HepG2 (cell line): ENCODE results near the gene PKD2L1. TPM values are rescaled to one million over a fixed set of nuclear protein-coding genes. Genes with fewer than 3 reads are reported as not detected.

Experiments used
- ATF1 ChIP-seq: IDR thresholded peaks from 2 replicates; pipeline ENCODE4 v1.6.1; 2016; ENCODE audit warnings: mild to moderate bottlenecking, control low read depth
- BRCA1 ChIP-seq: sonication (generic); formaldehyde crosslinking; IDR thresholded peaks from 2 replicates; pipeline ENCODE4 v1.4.0; 2020; ENCODE audit warnings: missing genetic modification reagents
- CBFB ChIP-seq: sonication (generic); formaldehyde crosslinking; IDR thresholded peaks from 2 replicates; pipeline ENCODE4 v1.4.0; 2020; ENCODE audit warnings: missing genetic modification reagents
- DMAP1 ChIP-seq: IDR thresholded peaks from 2 replicates; pipeline ENCODE4 v1.6.1; 2016
- GTF2F1 ChIP-seq: fragments of 150-350 bp; IDR thresholded peaks from 2 replicates; pipeline ENCODE4 v1.6.1; 2014; ENCODE audit warnings: low read length
- HES4 ChIP-seq: sonication (generic); formaldehyde crosslinking; IDR thresholded peaks from 2 replicates; pipeline ENCODE4 v1.9.0; 2021; ENCODE audit warnings: mild to moderate bottlenecking, missing genetic modification reagents, borderline replicate concordance
- ISX ChIP-seq: sonication (generic); formaldehyde crosslinking; conservative IDR thresholded peaks from 2 replicates; pipeline ENCODE4 v1.5.0; 2020; ENCODE audit warnings: missing genetic modification reagents
- KLF12 ChIP-seq: sonication (generic); formaldehyde crosslinking; IDR thresholded peaks from 2 replicates; pipeline ENCODE4 v1.4.0; 2020; ENCODE audit warnings: missing genetic modification reagents, borderline replicate concordance
- MED1 ChIP-seq: sonication (generic); formaldehyde crosslinking; IDR thresholded peaks from 2 replicates; pipeline ENCODE4 v1.4.0; 2020; ENCODE audit warnings: missing genetic modification reagents
- MYNN ChIP-seq: sonication (generic); formaldehyde crosslinking; IDR thresholded peaks from 2 replicates; pipeline ENCODE4 v1.4.0; 2020; ENCODE audit warnings: mild to moderate bottlenecking, low read depth, missing genetic modification reagents
- NCOA2 ChIP-seq: sonication (generic); formaldehyde crosslinking; IDR thresholded peaks from 2 replicates; pipeline ENCODE4 v1.8.0; 2022; ENCODE audit warnings: inconsistent platforms
- PITX1 ChIP-seq: sonication (generic); formaldehyde crosslinking; IDR thresholded peaks from 2 replicates; pipeline ENCODE4 v1.5.1; 2020; ENCODE audit warnings: mild to moderate bottlenecking, missing genetic modification reagents
- POLR2A ChIP-seq, 2 experiments: IDR thresholded peaks; 2 replicates each; pipeline ENCODE4 v1.6.1; 2011; ENCODE audit warnings: low read depth in 2 of 2, low read length in 2 of 2, mild to moderate bottlenecking in 1 of 2, moderate library complexity in 1 of 2; ENCODE audit not compliant: insufficient read depth in 1 of 2
- RXRA ChIP-seq: sonication (generic); formaldehyde crosslinking; IDR thresholded peaks from 2 replicates; pipeline ENCODE4 v1.5.1; 2020; ENCODE audit warnings: missing genetic modification reagents
- SATB2 ChIP-seq: sonication (generic); formaldehyde crosslinking; IDR thresholded peaks from 2 replicates; pipeline ENCODE4 v1.5.0; 2020; ENCODE audit warnings: missing genetic modification reagents
- SMAD9 ChIP-seq: sonication (generic); formaldehyde crosslinking; IDR thresholded peaks from 2 replicates; pipeline ENCODE4 v1.5.1; 2020; ENCODE audit warnings: mild to moderate bottlenecking, missing genetic modification reagents
- TAF1 ChIP-seq: sonication (generic); formaldehyde crosslinking; IDR thresholded peaks from 2 replicates; pipeline ENCODE4 v1.4.0; 2020; ENCODE audit warnings: missing genetic modification reagents
- TAF15 ChIP-seq: fragments of 200-400 bp; formaldehyde crosslinking; IDR thresholded peaks from one replicate; pipeline ENCODE4 v1.6.1; 2018; ENCODE audit warnings: mild to moderate bottlenecking, low read depth, low read length; ENCODE audit not compliant: poor library complexity, severe bottlenecking
- TFDP1 ChIP-seq: IDR thresholded peaks from 2 replicates; pipeline ENCODE4 v1.6.1; 2016; ENCODE audit warnings: missing compliant biosample characterization, missing genetic modification reagents, borderline replicate concordance
- ZNF224 ChIP-seq: sonication (generic); formaldehyde crosslinking; IDR thresholded peaks from 2 replicates; pipeline ENCODE4 v1.5.0; 2020; ENCODE audit warnings: mild to moderate bottlenecking, missing genetic modification reagents
- ZNF33A ChIP-seq: sonication (generic); formaldehyde crosslinking; IDR thresholded peaks from 2 replicates; pipeline ENCODE4 v1.5.1; 2020; ENCODE audit warnings: missing genetic modification reagents, mild to moderate bottlenecking, moderate library complexity, borderline replicate concordance
- ZNF496 ChIP-seq: sonication (generic); formaldehyde crosslinking; IDR thresholded peaks from 2 replicates; pipeline ENCODE4 v1.8.1; 2023; ENCODE audit warnings: mild to moderate bottlenecking, moderate library complexity, missing genetic modification reagents; ENCODE audit not compliant: insufficient replicate concordance
- ZNF550 ChIP-seq: sonication (generic); formaldehyde crosslinking; IDR thresholded peaks from 2 replicates; pipeline ENCODE4 v1.4.0; 2020; ENCODE audit warnings: mild to moderate bottlenecking, missing genetic modification reagents, borderline replicate concordance
- ZNF615 ChIP-seq: sonication (generic); formaldehyde crosslinking; IDR thresholded peaks from 2 replicates; pipeline ENCODE4 v1.5.0; 2020; ENCODE audit warnings: mild to moderate bottlenecking, missing genetic modification reagents, borderline replicate concordance
- ZSCAN30 ChIP-seq: sonication (generic); formaldehyde crosslinking; IDR thresholded peaks from 2 replicates; pipeline ENCODE4 v1.5.0; 2020; ENCODE audit warnings: mild to moderate bottlenecking, missing genetic modification reagents
- polyA plus RNA-seq, 8 experiments: library from polyadenylated mRNA; depleted of rRNA in 3 of 8; stranded (reverse) in 7 of 8; unstranded in 1 of 8; fragments of >200 nt; fragmentation: Illumina TruSeq in 4 of 8; extraction: Trizol in 4 of 8; gene quantifications; 2 replicates each; pipeline versions ENCODE4 v1.2.1 to v1.2.3, GENCODE V29; 2011 to 2016; ENCODE audit warnings: low read depth in 4 of 8, missing spikeins in 1 of 8, mixed read lengths in 1 of 8; ENCODE audit not compliant: insufficient read depth in 1 of 8
- total RNA-seq, 5 experiments: library from RNA; depleted of rRNA; stranded (reverse); fragments of >200 nt; fragmentation: Illumina TruSeq; extraction: Trizol; gene quantifications; 2 replicates each; pipeline ENCODE4 v1.2.3, GENCODE V29; 2016; ENCODE audit warnings: low read depth in 1 of 5
- TF ChIP-seq, protein P1 (sequence below): sonication (generic); formaldehyde crosslinking; IDR thresholded peaks from 2 replicates; pipeline ENCODE4 v1.5.0; 2020; ENCODE audit warnings: missing genetic modification reagents
- TF ChIP-seq, protein P2 (sequence below): sonication (generic); formaldehyde crosslinking; IDR thresholded peaks from 2 replicates; pipeline ENCODE4; 2020; ENCODE audit warnings: missing genetic modification reagents, mild to moderate bottlenecking, borderline replicate concordance

Gene PKD2L1
- total and polyA plus RNA-seq, 2 of the 13 experiments (the other 11 are each of a cell fraction or from before 2014, with no cell fraction given): 0.07 to 0.15 TPM

GRCh38 chr10:100286051-100287033 lies 43.7 kb downstream of the PKD2L1 start, which contains the start of gene BLOC1S2 (continued):
- TF ChIP-seq SATB2 (0 out of 2 replicates have a peak, but pooled peaks have one; percentile 35), ATF1 (CRISPR knock-in tag) (no peak), TAF1 (CRISPR knock-in tag) (peak; percentile 96), ZNF550 (CRISPR knock-in tag) (peak; percentile 89; the same call in 1 of the 2 replicates), TAF15 (no peak), SMAD9 (no peak), RXRA (peak; percentile 30; the same call in 1 of the 2 replicates), ISX (CRISPR knock-in tag) (no peak), MYNN (CRISPR knock-in tag) (no peak), GTF2F1 (no peak), ZNF615 (CRISPR knock-in tag) (no peak), NCOA2 (CRISPR knock-in tag) (no peak), TFDP1 (CRISPR knock-in tag) (peak; percentile 24; the same call in 1 of the 2 replicates), POLR2A (IDR thresholded peaks at IDR 0.05; ENCODE audit: insufficient read depth in 1 of 2, low read depth in 2 of 2, low read length in 2 of 2) (peak; percentile 52 to 95; a peak in 3 of 4 replicates), PITX1 (CRISPR knock-in tag) (no peak), ZSCAN30 (CRISPR knock-in tag) (no peak), ZNF496 (CRISPR knock-in tag) (no peak), HES4 (0 out of 2 replicates have a peak, but pooled peaks have one; percentile 42), KLF12 (CRISPR knock-in tag) (peak; percentile 84; the same call in 1 of the 2 replicates), ZNF224 (CRISPR knock-in tag) (peak; percentile 88; the same call in 1 of the 2 replicates), DMAP1 (CRISPR knock-in tag) (peak; percentile 70), MED1 (CRISPR knock-in tag) (peak; percentile 60), BRCA1 (CRISPR knock-in tag) (0 out of 2 replicates have a peak, but pooled peaks have one; percentile 66), CBFB (CRISPR knock-in tag) (no peak), ZNF33A (CRISPR knock-in tag) (no peak)
- TF ChIP-seq, protein P1, sequence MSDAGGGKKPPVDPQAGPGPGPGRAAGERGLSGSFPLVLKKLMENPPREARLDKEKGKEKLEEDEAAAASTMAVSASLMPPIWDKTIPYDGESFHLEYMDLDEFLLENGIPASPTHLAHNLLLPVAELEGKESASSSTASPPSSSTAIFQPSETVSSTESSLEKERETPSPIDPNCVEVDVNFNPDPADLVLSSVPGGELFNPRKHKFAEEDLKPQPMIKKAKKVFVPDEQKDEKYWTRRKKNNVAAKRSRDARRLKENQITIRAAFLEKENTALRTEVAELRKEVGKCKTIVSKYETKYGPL (CRISPR knock-in tag): no peak; the same call in 1 of the 2 replicates
- TF ChIP-seq, protein P2, sequence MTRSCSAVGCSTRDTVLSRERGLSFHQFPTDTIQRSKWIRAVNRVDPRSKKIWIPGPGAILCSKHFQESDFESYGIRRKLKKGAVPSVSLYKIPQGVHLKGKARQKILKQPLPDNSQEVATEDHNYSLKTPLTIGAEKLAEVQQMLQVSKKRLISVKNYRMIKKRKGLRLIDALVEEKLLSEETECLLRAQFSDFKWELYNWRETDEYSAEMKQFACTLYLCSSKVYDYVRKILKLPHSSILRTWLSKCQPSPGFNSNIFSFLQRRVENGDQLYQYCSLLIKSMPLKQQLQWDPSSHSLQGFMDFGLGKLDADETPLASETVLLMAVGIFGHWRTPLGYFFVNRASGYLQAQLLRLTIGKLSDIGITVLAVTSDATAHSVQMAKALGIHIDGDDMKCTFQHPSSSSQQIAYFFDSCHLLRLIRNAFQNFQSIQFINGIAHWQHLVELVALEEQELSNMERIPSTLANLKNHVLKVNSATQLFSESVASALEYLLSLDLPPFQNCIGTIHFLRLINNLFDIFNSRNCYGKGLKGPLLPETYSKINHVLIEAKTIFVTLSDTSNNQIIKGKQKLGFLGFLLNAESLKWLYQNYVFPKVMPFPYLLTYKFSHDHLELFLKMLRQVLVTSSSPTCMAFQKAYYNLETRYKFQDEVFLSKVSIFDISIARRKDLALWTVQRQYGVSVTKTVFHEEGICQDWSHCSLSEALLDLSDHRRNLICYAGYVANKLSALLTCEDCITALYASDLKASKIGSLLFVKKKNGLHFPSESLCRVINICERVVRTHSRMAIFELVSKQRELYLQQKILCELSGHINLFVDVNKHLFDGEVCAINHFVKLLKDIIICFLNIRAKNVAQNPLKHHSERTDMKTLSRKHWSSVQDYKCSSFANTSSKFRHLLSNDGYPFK (CRISPR knock-in tag): peak; percentile 91; the same call in 1 of the 2 replicates
